H1 (cell line): ENCODE data around the gene RIN3. TPM values are rescaled to one million over a fixed set of nuclear protein-coding genes. Genes with fewer than 3 reads are reported as not detected.

ENCODE experiments used
- ASH2L ChIP-seq: fragments of 200-600, 300-600 bp; sonication (generic); IDR thresholded peaks from one replicate; pipeline ENCODE4 v1.7.1; 2017; ENCODE audit warnings: low read length
- BCL11A ChIP-seq, 2 experiments: IDR thresholded peaks; one replicate each; pipeline ENCODE4 v1.6.1; 2011; ENCODE audit warnings: low read depth in 2 of 2, low read length in 2 of 2, mild to moderate bottlenecking in 2 of 2
- CBX8 ChIP-seq: fragments of 300-800, 300-1000 bp; sonication (generic); IDR thresholded peaks from 2 replicates; pipeline ENCODE4 v1.7.1; 2016; ENCODE audit warnings: low read depth, low read length, borderline replicate concordance
- CHD1 ChIP-seq: IDR thresholded peaks from 2 replicates; pipeline ENCODE4 v1.6.1; 2012; ENCODE audit warnings: low read depth, low read length, improper control_type of control experiment
- CHD2 ChIP-seq: IDR thresholded peaks from 2 replicates; pipeline ENCODE4 v1.6.1; 2012; ENCODE audit warnings: low read length, improper control_type of control experiment
- FOSL1 ChIP-seq: IDR thresholded peaks from 2 replicates; pipeline ENCODE4 v1.6.1; 2011; ENCODE audit warnings: mild to moderate bottlenecking, low read depth, low read length, moderate library complexity; ENCODE audit not compliant: insufficient read depth
- KDM5A ChIP-seq: fragments of 200-600 bp; IDR thresholded peaks from 2 replicates; pipeline ENCODE4 v1.7.1; 2012; ENCODE audit warnings: mild to moderate bottlenecking, low read length, inconsistent platforms, mixed read lengths
- NRF1 ChIP-seq: IDR thresholded peaks from 2 replicates; pipeline ENCODE4 v1.6.1; 2011; ENCODE audit warnings: mild to moderate bottlenecking, low read depth, low read length, improper control_type of control experiment
- PHF8 ChIP-seq: fragments of 200-600 bp; sonication (generic); conservative IDR thresholded peaks from 2 replicates; pipeline ENCODE4 v1.7.1; 2012; ENCODE audit warnings: low read depth, mild to moderate bottlenecking, inconsistent platforms, low read length, moderate library complexity
- POU5F1 ChIP-seq: IDR thresholded peaks from 2 replicates; pipeline ENCODE4 v1.6.1; 2011; ENCODE audit warnings: low read depth, mild to moderate bottlenecking, low read length, moderate library complexity
- RFX5 ChIP-seq: IDR thresholded peaks from 2 replicates; pipeline ENCODE4 v1.6.1; 2011; ENCODE audit warnings: low read depth, low read length, improper control_type of control experiment, borderline replicate concordance
- RNF2 ChIP-seq: fragments of 200-900, 300-1000 bp; sonication (generic); IDR thresholded peaks from 2 replicates; pipeline ENCODE4 v1.7.1; 2016; ENCODE audit warnings: borderline replicate concordance, low read depth, mild to moderate bottlenecking, antibody characterized with exemption, low read length; ENCODE audit not compliant: poor library complexity, severe bottlenecking; ENCODE audit errors: missing control alignments
- SAP30 ChIP-seq: fragments of 300-600 bp; sonication (generic); IDR thresholded peaks from 2 replicates; pipeline ENCODE4 v1.7.1; 2012; ENCODE audit warnings: low read length, moderate library complexity, mild to moderate bottlenecking, inconsistent platforms; ENCODE audit not compliant: insufficient read depth, insufficient replicate concordance
- SIX5 ChIP-seq: IDR thresholded peaks from 2 replicates; pipeline ENCODE4 v1.6.1; 2011; ENCODE audit warnings: mild to moderate bottlenecking, low read depth, low read length
- SP2 ChIP-seq: IDR thresholded peaks from 2 replicates; pipeline ENCODE4 v1.6.1; 2012; ENCODE audit warnings: mild to moderate bottlenecking, low read length, inconsistent platforms
- SRF ChIP-seq: IDR thresholded peaks from 2 replicates; pipeline ENCODE4 v1.6.1; 2011; ENCODE audit warnings: mild to moderate bottlenecking, low read depth, low read length, moderate library complexity
- polyA plus RNA-seq, 7 experiments: library from polyadenylated mRNA; depleted of rRNA in 3 of 7; stranded (reverse) in 5 of 7; unstranded in 2 of 7; fragments of >200 nt in 5 of 7; fragments of 200-250 nt in 2 of 7; gene quantifications; 1 replicate in 5 of 7; 2 replicates in 1 of 7; 4 replicates in 1 of 7; pipeline versions ENCODE4 v1.2.1 to v1.2.3, GENCODE V29; 2011 to 2013; ENCODE audit warnings: missing spikeins in 2 of 7, mixed read lengths in 2 of 7
- total RNA-seq: library from RNA; stranded (reverse); fragmentation: NEBNext Ultra II Directional; extraction: Animal tissue kit (Norgen Biotek cat#: 25700); gene quantifications from 2 replicates; pipeline ENCODE4 v1.2.1, GENCODE V29; 2021
- TF ChIP-seq, protein P1 (sequence below): IDR thresholded peaks from 2 replicates; pipeline ENCODE4 v1.6.1; 2012; ENCODE audit warnings: inconsistent platforms
- TF ChIP-seq, protein P2 (sequence below), 3 experiments: IDR thresholded peaks; 1 replicate in 2 of 3; 2 replicates in 1 of 3; pipeline versions ENCODE4 v1.5.1 to v1.6.1; 2011; ENCODE audit warnings: low read length in 3 of 3, mild to moderate bottlenecking in 3 of 3, inconsistent platforms in 2 of 3, low read depth in 1 of 3, moderate library complexity in 1 of 3; ENCODE audit not compliant: insufficient read depth in 1 of 3; ENCODE audit errors: control extremely low read depth in 1 of 3
- TF ChIP-seq, protein P3 (sequence below): IDR thresholded peaks from 2 replicates; pipeline ENCODE4 v1.6.1; 2012; ENCODE audit warnings: low read length, inconsistent platforms

Gene RIN3
- total and polyA plus RNA-seq, 2 of the 8 experiments (the other 6 are each of a cell fraction or from before 2014, with no cell fraction given): 0.59 to 1.5 TPM

DNA sequence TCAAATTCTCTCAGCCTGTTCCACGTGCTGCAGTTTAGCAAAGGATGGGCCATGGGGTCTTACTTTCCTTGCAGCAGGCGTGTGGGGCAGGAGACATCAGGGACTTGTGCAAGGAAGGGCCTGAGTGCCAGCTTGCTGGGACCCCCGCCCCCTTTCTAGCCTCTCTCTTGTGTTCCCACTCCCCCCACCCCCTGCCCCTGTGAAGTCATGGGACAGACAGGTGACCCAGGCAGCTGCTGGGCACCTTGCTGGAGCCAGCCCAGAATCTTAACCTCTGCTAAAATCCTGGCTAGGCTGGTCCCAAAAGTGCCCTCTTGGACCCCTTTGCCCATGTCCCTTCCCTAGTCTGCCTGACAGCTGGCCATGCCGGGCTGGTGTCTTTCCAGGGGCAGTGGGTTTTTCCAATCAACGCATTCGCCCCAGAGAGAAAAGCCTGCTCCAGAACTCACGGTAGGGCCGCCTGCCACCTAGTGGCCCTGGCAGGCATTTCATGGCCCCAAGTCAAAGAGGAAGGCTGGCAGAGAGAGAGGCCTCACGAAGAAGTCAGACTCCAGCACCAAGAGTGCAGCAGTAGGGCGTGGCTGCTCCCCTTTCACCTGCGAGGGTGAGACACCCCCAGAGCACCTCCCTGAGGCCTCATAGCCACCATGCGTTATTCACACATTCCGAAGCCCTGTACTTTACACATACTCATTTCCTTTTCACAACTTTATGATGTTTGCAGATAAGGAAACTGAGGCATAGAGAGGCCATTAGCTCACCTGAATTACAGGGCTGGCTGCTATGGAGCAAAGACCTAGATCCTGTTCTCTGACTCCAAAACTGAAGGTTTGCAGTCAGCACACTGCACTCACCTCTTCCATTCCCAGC, 167.4 kb downstream of the RIN3 start (continued):
- no peak for TF ChIP-seq BCL11A (IDR thresholded peaks at IDR 0.05; ENCODE audit: low read depth in 2 of 2, low read length in 2 of 2)
- TF ChIP-seq POU5F1: no peak
- no peak for TF ChIP-seq SAP30
- no peak for TF ChIP-seq RFX5
- no peak for TF ChIP-seq CHD1
- TF ChIP-seq, protein P1, sequence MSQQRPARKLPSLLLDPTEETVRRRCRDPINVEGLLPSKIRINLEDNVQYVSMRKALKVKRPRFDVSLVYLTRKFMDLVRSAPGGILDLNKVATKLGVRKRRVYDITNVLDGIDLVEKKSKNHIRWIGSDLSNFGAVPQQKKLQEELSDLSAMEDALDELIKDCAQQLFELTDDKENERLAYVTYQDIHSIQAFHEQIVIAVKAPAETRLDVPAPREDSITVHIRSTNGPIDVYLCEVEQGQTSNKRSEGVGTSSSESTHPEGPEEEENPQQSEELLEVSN: no peak
- TF ChIP-seq FOSL1: no peak
- TF ChIP-seq CHD2: no peak
- no peak for TF ChIP-seq SIX5
- no peak for TF ChIP-seq PHF8
- TF ChIP-seq SP2: no peak
- TF ChIP-seq KDM5A: no peak
- no peak for TF ChIP-seq RNF2
- no peak for TF ChIP-seq CBX8
- TF ChIP-seq, protein P2, sequence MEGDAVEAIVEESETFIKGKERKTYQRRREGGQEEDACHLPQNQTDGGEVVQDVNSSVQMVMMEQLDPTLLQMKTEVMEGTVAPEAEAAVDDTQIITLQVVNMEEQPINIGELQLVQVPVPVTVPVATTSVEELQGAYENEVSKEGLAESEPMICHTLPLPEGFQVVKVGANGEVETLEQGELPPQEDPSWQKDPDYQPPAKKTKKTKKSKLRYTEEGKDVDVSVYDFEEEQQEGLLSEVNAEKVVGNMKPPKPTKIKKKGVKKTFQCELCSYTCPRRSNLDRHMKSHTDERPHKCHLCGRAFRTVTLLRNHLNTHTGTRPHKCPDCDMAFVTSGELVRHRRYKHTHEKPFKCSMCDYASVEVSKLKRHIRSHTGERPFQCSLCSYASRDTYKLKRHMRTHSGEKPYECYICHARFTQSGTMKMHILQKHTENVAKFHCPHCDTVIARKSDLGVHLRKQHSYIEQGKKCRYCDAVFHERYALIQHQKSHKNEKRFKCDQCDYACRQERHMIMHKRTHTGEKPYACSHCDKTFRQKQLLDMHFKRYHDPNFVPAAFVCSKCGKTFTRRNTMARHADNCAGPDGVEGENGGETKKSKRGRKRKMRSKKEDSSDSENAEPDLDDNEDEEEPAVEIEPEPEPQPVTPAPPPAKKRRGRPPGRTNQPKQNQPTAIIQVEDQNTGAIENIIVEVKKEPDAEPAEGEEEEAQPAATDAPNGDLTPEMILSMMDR (IDR thresholded peaks at IDR 0.05; ENCODE audit: control extremely low read depth in 1 of 3, insufficient read depth in 1 of 3, low read depth in 1 of 3, low read length in 3 of 3): peak; percentile 90 to 97 (median 94)
- no peak for TF ChIP-seq SRF
- TF ChIP-seq, protein P3, sequence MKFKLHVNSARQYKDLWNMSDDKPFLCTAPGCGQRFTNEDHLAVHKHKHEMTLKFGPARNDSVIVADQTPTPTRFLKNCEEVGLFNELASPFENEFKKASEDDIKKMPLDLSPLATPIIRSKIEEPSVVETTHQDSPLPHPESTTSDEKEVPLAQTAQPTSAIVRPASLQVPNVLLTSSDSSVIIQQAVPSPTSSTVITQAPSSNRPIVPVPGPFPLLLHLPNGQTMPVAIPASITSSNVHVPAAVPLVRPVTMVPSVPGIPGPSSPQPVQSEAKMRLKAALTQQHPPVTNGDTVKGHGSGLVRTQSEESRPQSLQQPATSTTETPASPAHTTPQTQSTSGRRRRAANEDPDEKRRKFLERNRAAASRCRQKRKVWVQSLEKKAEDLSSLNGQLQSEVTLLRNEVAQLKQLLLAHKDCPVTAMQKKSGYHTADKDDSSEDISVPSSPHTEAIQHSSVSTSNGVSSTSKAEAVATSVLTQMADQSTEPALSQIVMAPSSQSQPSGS: no peak
- TF ChIP-seq NRF1: no peak
- no peak for TF ChIP-seq ASH2L
